ENCODE results near the gene SALL1. TPM values are rescaled to one million over a fixed set of nuclear protein-coding genes. Genes with fewer than 3 reads are reported as not detected.

SALL1 gene
- total RNA-seq, 1 experiment from 2014 or later: not detected

GRCh38 chr16:51139568-51139967, 11.5 kb downstream of the SALL1 start:
- no peak for ATAC-seq
- intact Hi-C loops (cut with micrococcal nuclease): no loop called here
- ChIA-PET POLR2A (no interaction called here), RAD21 (ENCODE audit: low non-redundant PET in 1 of 2, low total read pairs in 2 of 2, uncharacterized antibody in 2 of 2, unreplicated experiment in 2 of 2) (no interaction called here), CTCF (no interaction called here)
- Histone ChIP-seq H3K9me3 (ENCODE audit: control insufficient read depth in 1 of 2, insufficient read depth in 1 of 2, low read depth in 1 of 2, low read length in 2 of 2) (no peaks in the 10 kb centered on the region), H3K27me3 (ENCODE audit: insufficient read depth, low read length) (no peaks in the 10 kb centered on the region), H3K4me3 (replicated peaks in 1 of 2; ENCODE audit: low read depth in 1 of 2, low read length in 2 of 2) (no peak overlapping the region), H3K4me2 (ENCODE audit: low read length) (no peak overlapping the region), H4K20me1 (ENCODE audit: insufficient read depth) (no peaks in the 10 kb centered on the region), H3K36me3 (ENCODE audit: control insufficient read depth in 1 of 2, insufficient read depth in 2 of 2, low read length in 2 of 2) (no peaks in the 10 kb centered on the region), H3K9ac (ENCODE audit: low read length) (no peak overlapping the region), H3K9me2 (ENCODE audit: insufficient read depth) (no peaks in the 10 kb centered on the region), H3K79me2 (ENCODE audit: insufficient read depth, low read length) (no peaks in the 10 kb centered on the region), H3K27ac (ENCODE audit: low read depth, low read length) (no peak overlapping the region), H3K4me1 (ENCODE audit: control insufficient read depth in 1 of 2, insufficient read depth in 2 of 2, low read length in 2 of 2) (no peaks in the 10 kb centered on the region), H2AFZ (ENCODE audit: low read depth, low read length, poor library complexity, severe bottlenecking) (no peak overlapping the region)
- DNase-seq (ENCODE audit: low read depth, low spot score): no peak
- no peak for TF ChIP-seq ZFX (IDR thresholded peaks at IDR 0.05)
- TF ChIP-seq ELF1 (IDR thresholded peaks at IDR 0.05; ENCODE audit: borderline replicate concordance, low read depth): no peak
- no peak for TF ChIP-seq FOSL1 (IDR thresholded peaks at IDR 0.05; ENCODE audit: low read depth)
- no TSS peak for BruUV-seq (replicated peaks)

DNA sequence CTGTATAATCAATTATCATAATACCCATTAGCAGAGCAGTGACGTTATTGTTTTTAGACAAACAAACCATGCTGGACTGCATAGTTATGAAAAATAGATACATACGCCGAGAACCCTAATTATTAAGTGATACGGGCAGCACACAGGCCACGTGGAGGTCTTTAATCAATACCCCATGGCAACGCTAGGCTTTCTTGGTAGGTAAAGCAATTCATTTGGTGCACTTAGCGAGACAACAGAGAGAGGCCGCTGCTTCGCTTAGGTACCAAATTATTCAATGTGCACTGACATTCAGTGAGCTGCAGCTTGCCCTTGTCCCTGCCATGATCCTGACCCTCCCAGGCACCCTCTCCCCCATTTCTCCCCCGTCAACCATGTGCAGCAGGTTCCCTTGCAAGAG, 12.9 kb downstream of the SALL1 start:
- RAD21 ChIA-PET (ENCODE audit: low non-redundant PET in 1 of 2, low total read pairs in 2 of 2, uncharacterized antibody in 2 of 2, unreplicated experiment in 2 of 2): no interaction called here
- POLR2A ChIA-PET: no interaction called here
- Histone ChIP-seq H3K27me3 (ENCODE audit: insufficient read depth, low read length) (no peaks in the 10 kb centered on the region), H3K27ac (ENCODE audit: low read depth, low read length) (no peak overlapping the region), H4K20me1 (ENCODE audit: insufficient read depth) (no peaks in the 10 kb centered on the region), H3K9me2 (ENCODE audit: insufficient read depth) (no peaks in the 10 kb centered on the region), H3K4me3 (replicated peaks in 1 of 2; ENCODE audit: low read depth in 1 of 2, low read length in 2 of 2) (no peak overlapping the region), H3K36me3 (ENCODE audit: control insufficient read depth in 1 of 2, insufficient read depth in 2 of 2, low read length in 2 of 2) (no peaks in the 10 kb centered on the region), H3K4me1 (ENCODE audit: control insufficient read depth in 1 of 2, insufficient read depth in 2 of 2, low read length in 2 of 2) (no peaks in the 10 kb centered on the region), H3K9ac (ENCODE audit: low read length) (no peak overlapping the region), H3K4me2 (ENCODE audit: low read length) (no peak overlapping the region), H2AFZ (ENCODE audit: low read depth, low read length, poor library complexity, severe bottlenecking) (no peak overlapping the region), H3K79me2 (ENCODE audit: insufficient read depth, low read length) (no peaks in the 10 kb centered on the region), H3K9me3 (ENCODE audit: control insufficient read depth in 1 of 2, insufficient read depth in 1 of 2, low read depth in 1 of 2, low read length in 2 of 2) (no peaks in the 10 kb centered on the region)
- TF ChIP-seq ZFX (IDR thresholded peaks at IDR 0.05) (no peak), ATF3 (IDR thresholded peaks at IDR 0.05) (no peak), JUND (IDR thresholded peaks at IDR 0.05) (no peak)
- CTCF ChIA-PET: no interaction called here
- no peak for DNase-seq (ENCODE audit: low read depth, low spot score)
- no peak for ATAC-seq
- intact Hi-C loops (cut with micrococcal nuclease): no loop called here
- no TSS peak for BruUV-seq (replicated peaks)
